Measurements from ENCODE around the gene PNPLA8.

Gene PNPLA8

GRCh38 chr7:108455551-108455997 is 70.4 kb downstream of the PNPLA8 start:
- no peak for DNase-seq (ENCODE audit: low read depth, low spot score)
- peak overlapping the region; percentile 45 for H3K4me3 ChIP-seq (ENCODE audit: low read depth, low read length)
- in situ Hi-C loops (cut with HindIII; ENCODE audit: low sequenced_read_pairs), result no loop called here
- TF ChIP-seq CTCF (IDR thresholded peaks at IDR 0.05; ENCODE audit: low read depth, low read length), result no peak

- DNase-seq (ENCODE audit: low read depth, low spot score), result peak; percentile 38
- peak overlapping the region; percentile 45 for H3K4me3 ChIP-seq (ENCODE audit: low read depth, low read length)
- peak; percentile 6 for TF ChIP-seq CTCF (IDR thresholded peaks at IDR 0.05; ENCODE audit: low read depth, low read length)
- in situ Hi-C loops (cut with HindIII; ENCODE audit: low sequenced_read_pairs), result no loop called here
These were observed 71.0 kb downstream of the PNPLA8 start for GRCh38 chr7:108454674-108455550.

GRCh38 chr7:108454317-108454673 is 71.6 kb downstream of the PNPLA8 start:
- DNase-seq (ENCODE audit: low read depth, low spot score), result no peak
- TF ChIP-seq CTCF (IDR thresholded peaks at IDR 0.05; ENCODE audit: low read depth, low read length), result no peak
- H3K4me3 ChIP-seq (ENCODE audit: low read depth, low read length), result peak overlapping the region; percentile 45
- in situ Hi-C loops (cut with HindIII; ENCODE audit: low sequenced_read_pairs), result no loop called here

- in situ Hi-C loops (cut with HindIII; ENCODE audit: low sequenced_read_pairs), result no loop called here
- no peak for DNase-seq (ENCODE audit: low read depth, low spot score)
- no peak overlapping the region for H3K4me3 ChIP-seq (ENCODE audit: low read depth, low read length)
- no peak for TF ChIP-seq CTCF (IDR thresholded peaks at IDR 0.05; ENCODE audit: low read depth, low read length)
These were observed 72.6 kb downstream of the PNPLA8 start for GRCh38 chr7:108453320-108453719.

GRCh38 chr7:108452707-108453106 is 73.2 kb downstream of the PNPLA8 start:
- peak; percentile 32 for DNase-seq (ENCODE audit: low read depth, low spot score)
- no peak overlapping the region for H3K4me3 ChIP-seq (ENCODE audit: low read depth, low read length)
- TF ChIP-seq CTCF (IDR thresholded peaks at IDR 0.05; ENCODE audit: low read depth, low read length), result peak; percentile 67
- in situ Hi-C loops (cut with HindIII; ENCODE audit: low sequenced_read_pairs), result no loop called here

GRCh38 chr7:108451296-108451848 is 74.6 kb downstream of the PNPLA8 start:
- DNase-seq (ENCODE audit: low read depth, low spot score), result no peak
- H3K4me3 ChIP-seq (ENCODE audit: low read depth, low read length), result no peak overlapping the region
- in situ Hi-C loops (cut with HindIII; ENCODE audit: low sequenced_read_pairs), result no loop called here
- TF ChIP-seq CTCF (IDR thresholded peaks at IDR 0.05; ENCODE audit: low read depth, low read length), result no peak

All from astrocyte of the spinal cord (primary cell).